Activated T-helper 2 cell treated with anti-CD3 and anti-CD28 coated beads, Interferon-gamma antibody, Interleukin-2, Interleukin-4, amounts not matched to agents 10 μg/mL and 5 μg/mL and 100 μg/mL, durations not matched to agents 14 hours and 24 hours and 36 hours (primary cell): ENCODE measurements around the gene SLC6A17. TPM values are rescaled to one million over a fixed set of nuclear protein-coding genes. Genes with fewer than 3 reads are reported as not detected.

Experiments
- DNase-seq: peaks from one replicate; pipeline ENCODE4 v3.0.0; 2021; ENCODE audit warnings: low spot score
- H3K27ac Mint-ChIP-seq: one replicate; pipeline ENCODE4 v1.8.0; 2021; ENCODE audit warnings: mixed read lengths
- H3K27me3 Mint-ChIP-seq: one replicate; pipeline ENCODE4 v1.8.0; 2021; ENCODE audit warnings: low read depth, mixed read lengths
- H3K36me3 Mint-ChIP-seq: one replicate; pipeline ENCODE4 v1.8.0; 2021; ENCODE audit warnings: low read depth, mixed read lengths
- H3K4me1 Mint-ChIP-seq: one replicate; pipeline ENCODE4 v1.8.0; 2021; ENCODE audit warnings: low read depth, mixed read lengths
- H3K4me3 Mint-ChIP-seq: one replicate; pipeline ENCODE4 v1.8.0; 2021; ENCODE audit warnings: low read depth, mild to moderate bottlenecking, moderate library complexity, mixed read lengths
- H3K9me3 Mint-ChIP-seq: one replicate; pipeline ENCODE4 v1.8.0; 2021; ENCODE audit warnings: mixed read lengths
- intact Hi-C: fragments of 100-400 bp; cut with micrococcal nuclease; formaldehyde crosslinking; loops from one replicate; pipeline ENCODE4 v1.15.1; 2023
- total RNA-seq: library from RNA; stranded (reverse); gene quantifications from 2 replicates; pipeline ENCODE4 v1.2.3, GENCODE V29; 2022

Gene SLC6A17
- total RNA-seq, 1 donor from 2014 or later, result 0.46 TPM

- H3K36me3 Mint-ChIP-seq, result peaks cover 10% of the 10 kb centered on the region
- H3K27me3 Mint-ChIP-seq, result no peaks in the 10 kb centered on the region
- intact Hi-C loops, result no loop called here
- no peaks in the 10 kb centered on the region for H3K9me3 Mint-ChIP-seq
- H3K27ac Mint-ChIP-seq, result no peak overlapping the region
- no peak overlapping the region for H3K4me3 Mint-ChIP-seq
- DNase-seq, result no peak
- no peaks in the 10 kb centered on the region for H3K4me1 Mint-ChIP-seq
Measured at GRCh38 chr1:110227774-110228173, 77.5 kb downstream of the SLC6A17 start.

DNA sequence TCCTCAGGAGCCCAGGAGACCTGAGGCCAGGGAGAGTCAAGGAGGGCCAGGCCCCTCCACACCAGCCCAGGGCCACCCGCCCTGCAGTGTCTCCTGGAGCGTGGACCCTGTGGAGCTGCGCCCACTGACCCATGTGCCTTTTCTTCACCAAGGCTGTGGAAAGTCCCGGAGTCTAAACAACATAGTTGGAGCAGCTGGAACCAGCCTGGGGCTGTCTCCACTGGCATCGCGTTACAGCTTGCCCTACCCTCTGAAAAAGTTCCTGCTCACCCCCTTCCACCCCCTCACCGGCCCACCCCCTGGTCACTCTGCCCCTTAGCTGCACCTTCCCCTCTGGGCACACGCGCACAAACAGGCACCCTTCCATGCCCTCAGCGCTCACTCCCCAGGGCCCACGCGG is 78.1 kb downstream of the SLC6A17 start:
- DNase-seq, result no peak
- H3K4me3 Mint-ChIP-seq, result no peak overlapping the region
- no peaks in the 10 kb centered on the region for H3K4me1 Mint-ChIP-seq
- H3K9me3 Mint-ChIP-seq, result no peaks in the 10 kb centered on the region
- peaks cover 9% of the 10 kb centered on the region for H3K36me3 Mint-ChIP-seq
- no peaks in the 10 kb centered on the region for H3K27me3 Mint-ChIP-seq
- intact Hi-C loops, result no loop called here
- H3K27ac Mint-ChIP-seq, result no peak overlapping the region

GRCh38 chr1:110228869-110229268 is 78.6 kb downstream of the SLC6A17 start:
- H3K27ac Mint-ChIP-seq, result no peak overlapping the region
- H3K4me3 Mint-ChIP-seq, result no peak overlapping the region
- no peaks in the 10 kb centered on the region for H3K4me1 Mint-ChIP-seq
- H3K9me3 Mint-ChIP-seq, result no peaks in the 10 kb centered on the region
- DNase-seq, result no peak
- intact Hi-C loops, result no loop called here
- H3K36me3 Mint-ChIP-seq, result peaks cover 7% of the 10 kb centered on the region
- no peaks in the 10 kb centered on the region for H3K27me3 Mint-ChIP-seq

DNA sequence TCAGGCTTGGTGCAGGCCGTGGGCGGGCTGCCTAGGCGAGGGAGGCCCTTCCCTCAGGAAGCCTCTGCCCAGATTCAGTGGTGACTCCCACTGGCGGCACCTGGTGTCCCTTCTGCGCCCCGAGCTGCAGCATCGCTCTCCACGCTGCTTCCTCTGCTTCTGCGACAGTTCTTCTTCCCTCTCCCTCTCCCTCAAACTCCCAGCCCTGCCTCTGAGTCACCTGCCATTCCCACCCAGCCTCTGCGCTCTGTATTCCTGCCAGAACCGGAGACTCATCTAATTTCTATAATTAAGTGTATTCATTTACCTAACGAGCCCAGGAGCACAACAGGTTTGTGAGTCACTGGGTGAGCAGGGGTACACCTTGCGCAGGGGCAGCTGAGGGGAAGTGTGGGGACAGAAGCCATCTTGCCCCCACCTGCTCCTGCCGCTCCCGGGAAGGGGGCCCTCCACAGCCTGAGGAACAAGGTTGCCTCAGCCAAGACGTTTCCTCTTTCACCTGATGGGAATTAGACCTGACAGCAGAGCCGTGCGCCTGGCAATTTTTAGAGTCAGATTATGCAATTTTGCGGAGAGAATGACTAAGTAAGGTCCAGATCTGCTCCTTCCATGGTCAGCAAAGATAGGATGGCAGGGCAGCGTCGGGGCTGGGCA is 79.2 kb downstream of the SLC6A17 start:
- intact Hi-C loops, result loop anchor here (10.0 kb wide), 1 partner anchor 645 kb away; the partner anchor contains the start of gene CD53
- Mint-ChIP-seq H3K27ac (no peak overlapping the region), H3K9me3 (no peaks in the 10 kb centered on the region)

GRCh38 chr1:110230381-110231199 is 80.3 kb downstream of the SLC6A17 start:
- Mint-ChIP-seq H3K4me3 (no peak overlapping the region), H3K27ac (peak overlapping the region; percentile 35), H3K36me3 (peaks cover 21% of the 10 kb centered on the region), H3K27me3 (no peaks in the 10 kb centered on the region), H3K9me3 (no peaks in the 10 kb centered on the region), H3K4me1 (peaks cover 12% of the 10 kb centered on the region)
- DNase-seq, result no peak
- intact Hi-C loops, result loop anchor here (10.0 kb wide), 1 partner anchor 644 kb away; the partner anchor contains the start of gene CD53

More for the DNA sequence above, 79.2 kb downstream of the SLC6A17 start:
- H3K4me3 Mint-ChIP-seq, result no peak overlapping the region
- H3K4me1 Mint-ChIP-seq, result peaks cover 1% of the 10 kb centered on the region
- H3K36me3 Mint-ChIP-seq, result peaks cover 10% of the 10 kb centered on the region
- no peaks in the 10 kb centered on the region for H3K27me3 Mint-ChIP-seq
- no peak for DNase-seq

- Mint-ChIP-seq H3K9me3 (no peaks in the 10 kb centered on the region), H3K36me3 (peaks cover 39% of the 10 kb centered on the region), H3K27me3 (no peaks in the 10 kb centered on the region), H3K4me1 (peaks cover 31% of the 10 kb centered on the region), H3K27ac (peak overlapping the region; percentile 14), H3K4me3 (no peak overlapping the region)
- no peak for DNase-seq
- intact Hi-C loops, result loop anchor here (2.0 to 10.0 kb wide), 2 partner anchors 435 to 641 kb away; partner anchors contain the start of gene CD53
Measured at GRCh38 chr1:110233861-110234260, 83.6 kb downstream of the SLC6A17 start.

GRCh38 chr1:110234691-110235090 is 84.4 kb downstream of the SLC6A17 start:
- intact Hi-C loops, result loop anchor here (2.0 to 10.0 kb wide), 3 partner anchors 32 to 640 kb away; partner anchors contain the start of gene CD53
- Mint-ChIP-seq H3K27ac (peak overlapping the region; percentile 94), H3K36me3 (peaks cover 44% of the 10 kb centered on the region), H3K27me3 (no peaks in the 10 kb centered on the region), H3K4me1 (peaks cover 39% of the 10 kb centered on the region), H3K4me3 (peak overlapping the region; percentile 45), H3K9me3 (no peaks in the 10 kb centered on the region)
- no peak for DNase-seq

- peaks cover 43% of the 10 kb centered on the region for H3K36me3 Mint-ChIP-seq
- H3K27me3 Mint-ChIP-seq, result no peaks in the 10 kb centered on the region
- no peak for DNase-seq
- H3K4me3 Mint-ChIP-seq, result no peak overlapping the region
- intact Hi-C loops, result loop anchor here (2.0 to 10.0 kb wide), 3 partner anchors 33 to 639 kb away; partner anchors contain the start of gene CD53
- H3K27ac Mint-ChIP-seq, result peak overlapping the region; percentile 94
- H3K9me3 Mint-ChIP-seq, result no peaks in the 10 kb centered on the region
- H3K4me1 Mint-ChIP-seq, result peaks cover 41% of the 10 kb centered on the region
Measured at GRCh38 chr1:110235181-110235833, 85.0 kb downstream of the SLC6A17 start.

DNA sequence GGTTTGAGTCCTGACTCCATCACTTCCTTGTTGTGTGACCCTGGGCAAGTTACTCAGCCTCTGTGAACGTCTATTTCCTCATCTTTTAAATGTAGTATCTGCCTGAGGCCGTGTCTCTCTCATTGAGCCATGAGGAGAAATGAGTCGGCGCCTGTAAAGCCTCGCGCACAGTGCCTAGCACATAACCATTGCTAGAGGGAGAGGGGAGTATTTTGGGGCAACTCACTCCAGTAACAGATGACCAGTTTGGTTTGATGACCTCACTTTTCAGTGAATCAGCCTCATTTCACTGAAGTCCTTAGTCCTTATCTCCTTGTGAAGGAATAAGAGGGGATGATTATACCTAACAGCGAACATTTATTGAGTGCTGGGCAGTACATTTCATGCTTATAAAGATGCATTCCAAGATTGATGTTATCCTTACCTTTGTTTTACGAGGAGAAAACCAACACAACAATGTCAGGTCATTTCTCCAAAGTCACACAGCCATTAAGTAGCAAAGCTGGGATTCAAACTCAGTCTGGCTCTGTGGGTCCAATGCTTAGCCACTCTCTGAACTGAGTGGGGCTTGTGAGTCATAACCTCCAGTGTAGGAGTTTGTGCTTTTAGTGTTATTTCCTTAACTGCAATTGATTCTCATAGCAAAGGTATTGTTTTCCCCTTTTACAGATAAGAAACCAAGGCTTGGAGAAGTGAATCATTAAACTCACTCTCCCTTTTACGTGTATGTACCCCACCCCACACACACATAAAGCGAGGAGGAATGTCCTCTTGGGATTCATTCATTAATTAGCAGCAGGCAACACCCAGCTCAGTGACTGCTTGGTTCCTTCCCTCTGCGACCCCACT is 85.8 kb downstream of the SLC6A17 start:
- no peak for DNase-seq
- Mint-ChIP-seq H3K4me1 (peaks cover 41% of the 10 kb centered on the region), H3K9me3 (no peaks in the 10 kb centered on the region)

GRCh38 chr1:110237386-110238152 is 87.3 kb downstream of the SLC6A17 start:
- no peak for DNase-seq
- H3K36me3 Mint-ChIP-seq, result peaks cover 41% of the 10 kb centered on the region
- H3K27ac Mint-ChIP-seq, result no peak overlapping the region
- H3K9me3 Mint-ChIP-seq, result no peaks in the 10 kb centered on the region
- no peaks in the 10 kb centered on the region for H3K27me3 Mint-ChIP-seq
- intact Hi-C loops, result loop anchor here (5.0 to 10.0 kb wide), 2 partner anchors 35 to 637 kb away; partner anchors contain the start of gene CD53
- peaks cover 41% of the 10 kb centered on the region for H3K4me1 Mint-ChIP-seq
- H3K4me3 Mint-ChIP-seq, result no peak overlapping the region

More for the DNA sequence above, 85.8 kb downstream of the SLC6A17 start:
- H3K27ac Mint-ChIP-seq, result peak overlapping the region; percentile 94
- peak overlapping the region; percentile 66 for H3K4me3 Mint-ChIP-seq
- no peaks in the 10 kb centered on the region for H3K27me3 Mint-ChIP-seq
- intact Hi-C loops, result loop anchor here (1.0 to 10.0 kb wide), 6 partner anchors 19 to 639 kb away; partner anchors contain the start of genes CD53 and RBM15
- peaks cover 41% of the 10 kb centered on the region for H3K36me3 Mint-ChIP-seq
